Activated naive CD4-positive, alpha-beta T cell treated with Interleukin-2 at 50 U/mL for 16 hours (primary cell): ENCODE results near the gene USP37.
"Not testable (repeated sequence)": the region's sequence is repeated elsewhere in the genome, so short reads cannot be mapped to it uniquely, and the experiment has no call there.

Experiments
- DNase-seq: peaks from one replicate; pipeline ENCODE4 v3.0.0-alpha.2; 2020

Gene USP37

DNA sequence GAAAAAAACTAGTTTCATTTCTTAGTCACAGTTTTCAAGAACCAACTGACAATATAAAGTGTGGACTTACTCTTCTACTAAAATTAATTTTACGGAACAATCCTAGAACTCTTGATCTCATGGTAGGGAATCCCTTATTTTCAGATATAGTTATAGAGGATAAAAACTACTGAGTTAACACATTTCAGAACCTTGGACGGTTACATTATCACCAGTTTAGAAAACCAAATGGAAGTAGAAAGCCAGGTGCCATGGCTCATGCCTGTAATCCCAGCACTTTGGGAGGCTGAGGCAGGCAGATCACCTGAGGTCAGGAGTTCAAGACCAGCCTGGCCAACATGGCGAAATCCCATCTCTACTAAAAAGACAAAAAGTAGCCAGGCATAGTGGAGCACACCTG, 13.9 kb downstream of the USP37 start:
- DNase-seq = not testable (repeated sequence)

DNA sequence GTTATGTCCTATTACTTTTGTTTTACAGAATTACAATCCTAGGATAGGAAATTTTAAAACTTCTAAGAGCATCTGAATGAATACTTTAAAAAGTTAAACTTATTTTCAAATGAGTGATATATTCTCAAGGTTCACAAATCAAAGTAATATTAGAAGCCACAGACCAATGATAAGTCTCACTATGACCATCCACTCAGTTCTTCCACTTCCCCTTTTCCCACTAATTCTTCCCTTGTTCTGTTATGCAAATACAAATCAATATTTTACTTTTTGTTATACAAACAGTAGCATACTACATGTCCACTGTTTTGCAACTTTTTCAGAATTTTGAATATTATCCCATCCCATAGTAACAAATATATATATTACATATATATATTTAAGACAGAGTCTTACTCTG, 20.2 kb downstream of the USP37 start:
- DNase-seq = no peak

DNA sequence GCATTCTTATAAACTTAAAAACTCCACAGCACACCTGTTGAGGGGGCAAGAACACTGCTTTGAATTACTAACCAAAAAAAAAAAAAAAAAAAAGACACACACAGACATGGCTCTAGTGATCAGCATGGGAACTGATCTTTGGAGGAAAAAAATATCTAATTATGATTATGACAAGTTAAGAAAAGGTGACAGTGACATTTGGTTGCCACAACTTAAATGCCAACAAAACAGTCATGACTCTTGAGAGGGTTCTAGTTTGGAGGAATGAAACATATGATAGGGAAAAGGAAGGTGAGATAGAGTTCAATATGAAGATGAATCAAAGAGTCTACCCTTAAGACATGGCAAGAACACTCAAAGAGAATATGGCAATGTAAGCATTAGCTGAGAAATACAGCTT, 20.6 kb downstream of the USP37 start:
- DNase-seq = no peak

DNA sequence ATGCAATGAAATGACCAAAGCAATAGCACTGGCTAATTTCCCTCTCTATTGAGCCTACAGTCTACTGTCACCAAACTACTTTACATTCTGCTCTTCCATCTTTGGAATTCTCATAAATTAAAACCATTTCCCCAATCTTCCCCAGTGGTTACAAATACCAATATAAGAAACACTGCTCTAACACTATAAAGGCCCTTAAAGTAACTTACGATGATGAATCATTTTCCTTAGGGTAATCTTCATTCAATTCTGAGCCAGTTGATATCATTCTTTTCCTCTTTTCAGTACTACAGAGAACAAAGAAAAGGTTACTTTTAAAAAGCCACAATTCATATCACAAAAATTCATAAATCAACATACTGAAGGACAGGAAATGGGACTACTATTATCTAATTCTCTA, 22.1 kb downstream of the USP37 start:
- no peak for DNase-seq

DNA sequence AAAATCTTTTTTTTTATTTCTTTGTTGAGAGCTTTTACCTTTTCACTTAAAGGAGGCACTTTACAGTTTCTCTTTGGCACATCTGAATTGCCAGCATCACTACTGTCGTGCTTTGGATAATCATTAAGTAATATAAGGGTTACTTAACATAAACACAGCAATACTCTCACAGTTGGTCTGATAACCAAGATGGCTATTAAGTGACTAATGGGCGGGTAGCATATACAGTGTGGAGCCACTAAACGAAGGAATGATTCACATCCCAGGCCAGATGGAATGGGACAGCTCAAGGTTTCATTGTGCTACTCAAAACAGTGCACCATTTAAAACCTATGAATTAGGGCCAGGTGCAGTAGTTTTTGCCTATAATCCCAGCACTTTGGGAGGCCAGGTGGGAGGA, 28.1 kb downstream of the USP37 start:
- no peak for DNase-seq

DNA sequence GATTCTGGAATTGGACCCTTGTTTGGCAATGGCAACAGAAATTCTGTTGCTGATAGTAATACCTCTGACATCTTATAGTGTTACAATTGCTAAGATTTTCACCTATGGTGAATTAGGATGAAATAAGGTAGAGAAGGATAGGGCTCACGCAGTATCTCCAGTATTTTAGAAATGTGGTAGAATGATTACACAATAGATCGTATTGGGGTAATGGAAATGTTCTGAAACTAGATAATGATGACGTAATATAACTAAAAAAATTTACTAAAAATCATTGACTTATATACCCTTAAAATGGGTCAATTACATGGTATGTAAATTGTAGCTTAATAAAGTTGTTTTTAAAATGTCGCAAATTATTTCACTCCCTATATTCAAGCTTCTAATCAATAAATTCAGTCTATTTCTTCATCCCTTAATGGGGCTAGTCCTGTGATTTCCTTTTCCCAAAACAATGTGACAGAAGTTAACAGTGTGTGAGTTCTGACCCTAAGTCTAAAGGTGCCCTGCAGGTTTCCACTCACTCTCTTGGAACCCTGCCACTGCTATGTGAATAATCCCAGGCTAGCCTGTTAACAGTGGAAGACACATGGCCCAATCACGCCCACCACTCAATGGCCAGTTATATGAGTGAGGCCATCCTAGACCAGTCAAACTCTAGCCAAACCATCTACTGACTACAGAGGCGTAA, 31.2 kb downstream of the USP37 start:
- DNase-seq = no peak

DNA sequence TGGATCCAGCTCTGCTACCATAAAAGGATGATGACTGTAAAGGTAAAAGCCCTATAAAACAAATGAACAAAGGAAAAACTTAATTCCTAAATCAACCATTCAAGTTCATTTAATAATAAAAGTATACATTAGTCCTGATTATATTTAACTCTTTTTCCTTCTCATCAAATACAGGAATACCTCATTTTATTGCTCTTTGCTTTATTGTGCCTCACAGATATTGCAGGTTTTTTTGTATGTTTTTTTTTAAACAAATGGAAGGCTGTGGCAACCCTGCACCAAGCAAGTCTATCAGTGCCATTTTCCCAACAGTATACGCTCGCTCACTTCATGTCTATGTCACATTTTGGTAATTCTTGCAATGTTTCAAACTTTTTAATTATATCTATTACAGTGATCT, 38.2 kb downstream of the USP37 start:
- DNase-seq = no peak

DNA sequence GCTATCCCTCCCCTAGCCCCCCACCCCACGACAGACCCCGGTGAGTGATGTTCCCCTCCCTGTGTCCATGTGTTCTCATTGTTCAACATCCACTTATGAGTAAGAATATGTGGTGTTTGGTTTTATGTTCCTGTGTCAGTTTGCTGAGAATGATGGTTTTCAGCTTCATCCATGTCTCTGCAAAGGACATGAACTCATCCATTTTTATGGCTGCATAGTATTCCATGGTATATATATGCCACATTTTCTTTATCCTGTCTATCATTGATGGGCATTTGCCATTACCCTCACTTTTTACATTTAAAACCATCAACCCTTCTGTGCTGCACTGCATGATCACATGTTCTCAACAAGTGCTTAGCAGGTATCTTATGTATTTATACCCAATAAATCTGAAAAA, 39.7 kb downstream of the USP37 start:
- not testable (repeated sequence) for DNase-seq

DNA sequence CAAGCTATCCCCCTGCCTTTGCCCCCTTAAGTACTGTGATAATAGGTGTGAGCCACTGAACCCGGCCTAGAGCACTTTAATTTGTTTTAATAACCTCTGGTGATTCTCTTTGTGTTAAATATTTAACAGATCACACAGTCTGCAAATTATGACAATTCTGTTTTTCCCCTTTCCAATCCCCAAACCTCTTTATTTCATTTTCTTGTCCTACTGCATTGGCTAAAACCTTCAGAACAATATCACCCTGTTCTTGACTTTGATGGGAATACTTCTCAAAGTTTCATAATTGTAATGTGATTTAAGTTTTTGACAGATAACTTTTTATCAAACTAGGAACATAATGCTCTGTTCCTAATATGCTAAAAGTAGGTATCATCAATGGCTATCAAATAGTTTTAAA, 44.5 kb downstream of the USP37 start:
- DNase-seq = no peak

DNA sequence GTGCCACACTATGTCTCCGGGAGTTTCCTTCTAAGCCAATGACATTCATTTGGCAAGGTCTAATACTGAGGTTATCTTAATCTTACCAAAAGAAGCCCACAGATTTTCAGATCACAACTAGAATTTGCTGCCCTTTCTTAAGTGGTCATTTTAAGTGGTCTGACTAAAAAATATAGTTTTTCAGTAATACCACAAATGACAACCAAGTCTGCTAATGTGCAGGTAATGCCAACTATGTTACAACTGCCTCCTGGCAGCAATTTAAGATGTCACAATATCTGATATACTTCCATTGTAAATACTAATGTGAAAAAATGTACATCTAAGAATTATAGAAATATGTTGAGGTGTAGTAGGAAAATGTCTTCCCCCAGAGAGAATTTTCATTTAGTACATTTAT, 49.3 kb downstream of the USP37 start:
- no peak for DNase-seq

DNA sequence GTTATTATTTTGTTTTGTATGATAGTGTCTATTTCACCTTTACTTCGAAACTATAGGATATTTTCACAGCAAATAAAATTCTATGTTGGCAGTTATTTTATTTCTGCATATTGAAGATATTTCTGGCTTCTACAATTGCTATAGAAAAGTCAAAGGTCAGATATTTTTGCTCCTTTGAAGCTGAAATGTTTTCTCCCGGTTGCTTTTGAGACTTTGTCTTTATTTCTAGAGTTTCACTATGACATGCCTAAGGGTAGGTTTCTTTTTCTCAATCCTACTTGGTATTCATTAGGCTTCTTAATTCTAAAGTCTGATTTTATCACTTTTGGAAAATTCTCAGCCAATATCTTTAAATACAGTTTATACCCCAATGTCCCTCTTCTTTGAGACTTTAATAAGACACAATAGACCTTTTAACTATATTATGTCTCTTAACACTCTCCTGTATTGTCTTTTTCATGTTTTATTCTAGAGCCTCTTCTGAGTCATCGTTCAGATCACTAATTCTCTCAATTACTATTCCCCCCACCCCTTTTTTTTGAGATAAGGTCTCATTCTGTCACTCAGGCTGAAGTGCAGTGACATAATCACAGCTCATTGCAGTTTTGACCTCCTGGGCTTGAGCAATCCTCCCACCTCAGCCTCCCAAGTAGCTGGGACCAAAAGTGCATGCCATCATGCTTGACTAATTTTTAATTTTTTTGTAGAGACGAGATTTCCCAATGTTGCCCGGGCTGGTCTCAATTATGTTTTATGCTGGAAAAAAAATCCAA, 50.5 kb downstream of the USP37 start:
- no peak for DNase-seq

DNA sequence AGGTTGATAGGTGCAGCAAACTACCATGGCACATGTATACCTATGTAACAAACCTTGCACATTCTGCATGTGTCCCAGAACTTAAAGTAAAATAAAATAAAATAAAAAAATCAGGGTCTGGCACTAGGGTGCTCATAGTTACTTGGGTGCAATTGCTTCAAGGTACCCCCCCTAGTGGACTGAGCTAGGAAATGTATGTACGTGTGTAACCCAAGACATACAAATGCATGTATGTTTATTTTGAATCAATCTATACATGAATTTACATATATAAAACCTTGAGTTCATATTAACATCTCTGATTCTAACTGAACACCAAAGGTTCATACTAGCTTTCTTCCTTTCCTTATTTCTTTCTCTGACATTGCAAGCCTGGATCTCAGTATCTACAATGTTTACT, 51.5 kb downstream of the USP37 start:
- no peak for DNase-seq

DNA sequence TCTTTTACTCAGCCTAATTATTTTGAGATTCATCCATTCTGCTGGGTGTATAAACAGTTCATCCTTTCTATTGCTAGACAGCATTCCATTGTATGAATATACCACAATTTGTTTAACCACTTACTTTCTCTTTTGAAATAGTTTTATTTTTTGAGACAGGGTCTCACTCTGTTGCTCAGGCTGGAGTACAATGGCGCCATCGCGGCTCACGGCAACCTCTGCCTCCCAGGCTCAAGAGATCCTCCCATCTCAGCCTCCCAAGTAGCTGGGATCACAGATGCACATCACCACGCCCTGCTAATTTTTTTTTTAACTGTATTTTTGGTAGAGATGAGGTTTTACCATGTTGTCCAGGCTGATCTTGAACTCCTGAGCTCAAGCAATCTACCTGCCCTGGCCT, 54.5 kb downstream of the USP37 start:
- no peak for DNase-seq

DNA sequence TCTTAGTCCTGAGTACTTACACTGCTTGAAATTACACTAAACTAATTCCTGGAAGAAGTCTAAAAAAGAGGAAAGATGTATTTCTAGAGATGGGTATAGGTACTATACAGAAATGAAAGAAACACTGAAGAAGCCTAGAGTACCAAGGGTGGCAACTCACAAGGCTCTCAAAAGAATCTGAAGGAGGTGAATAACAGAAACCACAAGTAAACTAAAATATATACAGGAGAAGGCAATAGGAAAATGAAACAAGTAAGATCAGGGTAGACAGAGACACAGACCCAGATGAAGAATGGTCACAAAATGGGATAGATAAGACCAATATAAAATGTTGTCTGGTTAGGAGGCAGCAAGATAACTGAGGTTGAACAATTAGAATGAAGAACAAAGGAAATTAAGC, 59.9 kb downstream of the USP37 start:
- DNase-seq = no peak

DNA sequence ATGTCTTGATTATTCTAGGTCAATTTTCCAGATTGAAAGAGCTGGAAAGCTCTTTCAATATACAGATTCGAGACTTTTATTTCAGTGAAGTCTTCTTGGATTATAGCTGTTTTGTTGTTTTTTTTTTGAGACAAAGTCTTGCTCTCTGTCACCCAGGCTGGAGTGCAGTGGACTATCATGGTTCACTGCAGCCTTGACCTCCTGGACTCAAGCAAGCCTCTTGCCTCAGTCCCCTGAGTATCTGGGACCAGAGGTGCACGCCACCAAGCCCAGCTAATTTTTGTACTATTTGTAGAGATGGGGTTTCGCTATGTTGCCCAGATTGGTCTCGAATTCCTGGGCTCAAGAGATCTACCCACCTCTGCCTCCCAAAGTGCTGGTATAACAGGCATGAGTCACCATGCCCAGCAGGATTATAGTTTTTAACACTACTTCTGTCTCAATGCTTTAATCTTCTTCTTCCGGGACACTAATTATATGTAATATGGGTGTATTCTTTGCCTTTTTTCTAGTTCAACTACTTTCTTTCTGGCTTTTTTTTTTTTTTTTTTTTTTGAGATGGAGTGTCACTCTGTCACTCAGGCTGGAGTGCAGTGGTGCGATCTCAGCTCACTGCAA, 62.3 kb downstream of the USP37 start:
- no peak for DNase-seq

DNA sequence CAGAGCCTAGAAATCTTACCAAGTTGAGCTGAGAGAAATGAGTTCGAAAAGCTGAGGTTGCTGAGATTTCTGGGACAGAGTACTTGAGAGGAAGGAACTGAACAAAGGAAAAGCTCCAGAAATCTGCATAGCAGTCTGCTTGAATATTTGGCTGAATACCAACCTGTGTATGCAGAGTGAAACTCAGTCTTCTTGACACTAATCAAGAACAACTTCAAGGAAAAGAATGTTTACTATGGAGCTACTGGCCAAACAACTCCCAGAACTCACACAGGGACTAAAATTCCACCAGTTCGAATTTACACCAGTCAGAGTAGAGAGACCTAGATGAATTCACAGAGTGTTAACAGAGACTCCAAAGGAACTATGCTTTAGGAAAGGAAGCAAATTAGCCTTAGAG, 66.5 kb downstream of the USP37 start:
- no peak for DNase-seq

DNA sequence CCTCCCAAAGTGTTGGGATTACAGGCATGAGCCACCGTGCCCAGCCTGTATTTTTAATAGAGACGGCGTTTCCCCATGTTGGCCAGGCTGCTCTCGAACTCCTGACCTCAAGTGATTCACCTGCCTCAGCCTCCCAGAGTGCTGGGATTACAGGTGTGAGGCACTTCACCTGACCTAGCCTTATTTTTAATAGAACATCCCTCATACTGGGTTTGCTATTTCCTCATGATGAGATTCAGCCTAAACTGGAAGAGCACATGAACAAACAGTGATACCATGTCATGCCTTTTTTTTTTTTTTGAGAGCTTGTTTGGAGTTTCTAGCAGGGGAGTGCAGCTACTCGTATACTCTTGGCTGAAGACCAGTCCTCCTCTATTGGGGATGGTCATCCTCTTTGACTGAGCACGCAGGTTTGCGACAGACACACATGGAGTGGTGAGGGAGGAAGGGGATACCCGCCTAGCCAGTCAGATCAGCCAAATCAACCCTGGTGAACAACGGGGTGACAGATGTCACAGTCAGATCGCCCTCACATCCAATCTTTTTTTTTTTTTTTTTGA, 67.6 kb downstream of the USP37 start:
- DNase-seq = no peak

DNA sequence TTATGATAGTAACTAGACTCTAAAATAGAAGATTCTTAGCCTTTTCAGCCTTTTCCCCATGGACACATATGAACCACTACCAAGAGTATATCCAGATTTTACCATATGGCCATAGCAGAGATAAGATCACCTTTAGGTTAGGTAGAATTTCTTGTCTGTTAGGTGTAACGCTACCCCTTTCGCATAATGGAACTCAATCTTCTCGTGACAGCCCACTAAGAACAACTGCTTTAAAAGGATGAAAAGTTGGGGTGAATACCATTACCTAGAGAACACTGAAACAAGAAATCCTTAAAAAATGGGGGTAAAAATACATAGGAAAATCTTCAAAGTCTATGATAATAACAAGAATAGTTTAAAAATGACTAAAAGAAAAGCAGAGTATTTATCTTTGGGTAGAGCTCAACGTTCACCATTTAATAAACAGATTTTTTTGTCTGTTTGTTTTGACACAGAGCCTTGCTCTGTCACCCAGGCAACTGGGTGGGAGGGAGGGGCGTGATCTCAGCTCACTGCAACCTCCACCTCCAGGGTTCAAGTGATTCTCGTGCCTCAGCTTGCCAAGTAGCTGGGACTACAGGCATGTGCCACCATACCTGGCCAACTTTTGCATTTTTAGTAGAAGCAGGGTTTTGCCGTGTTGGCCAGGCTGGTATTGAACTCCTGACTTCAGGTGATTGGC, 82.0 kb downstream of the USP37 start:
- no peak for DNase-seq

DNA sequence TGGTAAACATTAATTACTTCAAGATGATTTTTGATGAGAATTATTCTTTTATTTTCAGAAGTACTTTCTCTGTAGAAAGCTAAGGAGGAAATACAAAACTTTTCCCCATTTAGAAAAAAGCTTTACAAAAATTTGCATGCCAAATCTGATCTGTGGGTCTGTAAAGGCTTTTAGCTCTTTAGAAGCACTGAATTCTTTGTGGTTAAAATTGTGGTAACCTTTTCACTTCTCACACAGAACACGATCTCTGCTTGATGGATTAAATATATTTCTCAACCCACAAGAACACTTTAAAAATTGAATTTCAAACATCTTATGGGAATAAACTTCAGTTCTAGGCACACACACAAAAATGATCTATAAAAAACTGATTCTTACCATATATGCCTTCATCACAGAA, 85.5 kb downstream of the USP37 start:
- DNase-seq = no peak

DNA sequence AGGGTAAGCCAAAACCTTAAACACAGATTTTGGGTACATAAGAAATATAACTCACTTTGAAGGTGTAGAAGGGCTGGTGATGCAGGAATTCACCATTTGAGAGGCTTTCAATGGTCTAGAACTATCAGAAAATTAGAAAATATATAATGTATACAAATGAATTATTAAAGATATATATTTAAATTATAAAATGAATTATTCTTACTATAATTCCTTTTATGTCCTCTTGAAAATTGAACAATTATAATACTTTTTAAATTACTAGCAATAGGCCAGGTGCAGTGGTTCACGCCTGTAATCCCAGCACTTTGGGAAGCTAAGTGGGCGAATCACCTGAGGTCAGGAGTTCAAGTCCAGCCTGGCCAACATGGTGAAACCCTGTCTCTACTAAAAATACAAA, 88.6 kb downstream of the USP37 start:
- DNase-seq = no peak

DNA sequence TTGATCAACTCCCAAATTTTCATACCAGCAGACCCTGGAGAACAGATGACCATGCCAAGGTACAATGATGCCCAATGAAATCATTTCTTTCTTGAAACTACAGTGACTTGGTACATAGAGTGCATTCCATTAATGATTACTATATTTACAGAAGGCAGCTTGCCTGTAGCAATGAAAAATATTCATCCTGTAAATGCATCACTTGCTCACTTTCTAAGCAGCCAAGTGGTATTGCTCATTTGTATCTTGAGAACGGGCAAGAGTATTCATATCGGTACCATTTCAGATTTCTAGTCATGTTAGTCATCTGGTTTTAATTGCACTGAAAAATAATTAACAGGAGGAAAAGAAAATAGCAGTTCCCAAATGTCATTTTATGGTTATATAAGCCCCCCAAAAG, 89.6 kb downstream of the USP37 start:
- no peak for DNase-seq

DNA sequence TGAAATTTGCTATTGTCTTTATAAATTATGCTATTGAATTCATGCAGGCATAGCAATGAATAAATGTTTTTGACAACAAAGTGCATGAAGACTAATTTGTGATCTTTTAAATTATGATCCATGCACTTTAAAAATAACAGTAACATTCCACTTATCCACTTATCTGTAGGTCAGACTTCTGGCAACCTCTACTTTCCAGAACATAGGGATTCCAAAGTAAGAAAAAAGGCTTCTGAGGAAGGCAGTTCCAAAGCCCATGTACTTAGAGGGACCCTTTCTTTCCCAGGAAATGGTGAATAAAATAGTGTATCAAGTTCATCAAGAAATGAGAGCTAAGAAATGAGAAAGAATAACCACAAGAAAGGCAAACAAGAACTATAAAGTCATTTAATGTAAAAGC, 90.9 kb downstream of the USP37 start:
- DNase-seq = no peak

DNA sequence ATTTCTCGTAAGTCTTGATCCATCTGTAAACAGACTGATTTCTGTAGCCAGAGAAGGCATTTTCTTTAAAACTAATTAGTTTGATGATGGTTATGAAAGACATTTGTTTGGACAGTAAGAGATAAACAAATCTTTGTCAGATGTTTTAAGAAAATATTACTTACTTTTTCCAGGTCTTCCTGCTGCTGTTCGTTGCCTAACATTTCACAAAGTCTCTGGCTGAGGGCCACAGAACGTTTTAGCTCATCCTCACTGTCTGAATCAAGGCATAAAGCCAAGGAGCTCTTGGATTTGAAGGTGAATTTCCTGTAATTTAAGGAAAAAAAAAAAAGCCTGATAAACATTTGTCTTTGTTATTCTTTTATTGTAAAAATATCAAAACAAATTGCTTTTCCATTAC, 91.5 kb downstream of the USP37 start:
- DNase-seq = no peak

DNA sequence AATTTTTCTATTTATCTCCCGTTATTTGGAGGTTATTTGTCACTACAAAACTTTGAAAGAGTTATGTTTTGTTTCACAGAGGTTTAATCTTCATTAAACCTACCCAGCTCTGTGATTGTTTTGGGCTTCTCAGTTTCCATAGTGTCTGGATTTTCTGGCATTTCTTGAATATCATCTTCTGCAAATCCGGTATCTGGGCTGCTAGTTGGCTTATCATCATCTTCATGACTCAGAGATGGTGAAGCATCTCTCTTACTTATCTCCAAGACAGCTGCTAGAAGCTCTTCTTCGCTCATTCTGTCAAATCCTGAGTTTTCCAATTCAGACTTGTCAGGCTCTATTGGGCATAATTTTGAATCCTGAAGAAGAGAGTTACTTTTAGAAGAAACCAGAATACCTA, 93.6 kb downstream of the USP37 start:
- DNase-seq = no peak
